ENCODE data around the gene ANKRD7. TPM values are rescaled to one million over a fixed set of nuclear protein-coding genes. Genes with fewer than 3 reads are reported as not detected.

Gene ANKRD7
- total and polyA plus RNA-seq, 4 donors: 0.03 to 1.6 (median 0.55) TPM; not detected in 1

DNA sequence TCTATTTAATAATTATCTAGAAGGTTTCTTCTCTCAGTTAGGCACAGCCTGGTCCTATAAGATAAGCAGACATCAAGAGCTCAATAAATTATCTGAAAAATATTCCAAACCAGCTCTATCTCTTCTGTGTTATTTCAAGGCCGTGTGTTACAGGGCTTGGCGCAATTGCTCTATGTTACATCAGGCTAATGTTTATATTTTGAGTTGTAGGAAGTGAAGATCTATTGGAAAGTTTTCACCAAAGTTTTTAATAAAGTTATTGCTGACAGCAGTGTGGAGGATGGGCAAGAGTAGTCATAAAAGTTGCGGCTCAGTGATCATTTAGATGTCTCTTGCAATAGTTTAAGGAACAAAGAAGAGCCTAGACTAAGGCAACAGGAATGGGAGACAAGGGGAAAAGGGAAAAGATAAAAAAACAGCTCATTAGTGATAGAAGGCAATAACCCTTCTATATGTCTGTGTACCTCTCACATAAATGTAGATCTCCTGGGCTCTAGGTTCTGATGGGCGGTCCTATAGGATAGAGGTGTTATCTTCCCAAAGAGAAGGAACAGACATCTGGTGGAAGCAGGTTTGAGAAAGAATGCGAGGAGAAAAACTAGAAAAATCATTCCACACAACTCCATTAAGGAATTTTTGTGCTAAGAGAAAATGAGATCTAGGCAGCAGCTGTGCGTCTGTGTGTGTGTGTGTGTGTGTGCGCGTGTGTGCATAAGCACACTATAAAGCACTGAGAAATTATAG, 5.9 kb upstream of the ANKRD7 start:
- H3K9me3 ChIP-seq (ENCODE audit: control insufficient read depth in 4 of 4, insufficient read depth in 3 of 4, low read length in 3 of 4): no peaks in the 10 kb centered on the region
- no peak overlapping the region for H3K4me3 ChIP-seq
- no peak overlapping the region for H3K27ac ChIP-seq (ENCODE audit: low read depth in 1 of 2, low read length in 1 of 2)
- H3K36me3 ChIP-seq (ENCODE audit: control insufficient read depth in 4 of 4, insufficient read depth in 4 of 4, low read length in 4 of 4): no peaks in the 10 kb centered on the region
- no peaks in the 10 kb centered on the region for H3K27me3 ChIP-seq (ENCODE audit: control insufficient read depth in 3 of 3, insufficient read depth in 3 of 3, low read length in 2 of 3)
- TF ChIP-seq, protein P1, sequence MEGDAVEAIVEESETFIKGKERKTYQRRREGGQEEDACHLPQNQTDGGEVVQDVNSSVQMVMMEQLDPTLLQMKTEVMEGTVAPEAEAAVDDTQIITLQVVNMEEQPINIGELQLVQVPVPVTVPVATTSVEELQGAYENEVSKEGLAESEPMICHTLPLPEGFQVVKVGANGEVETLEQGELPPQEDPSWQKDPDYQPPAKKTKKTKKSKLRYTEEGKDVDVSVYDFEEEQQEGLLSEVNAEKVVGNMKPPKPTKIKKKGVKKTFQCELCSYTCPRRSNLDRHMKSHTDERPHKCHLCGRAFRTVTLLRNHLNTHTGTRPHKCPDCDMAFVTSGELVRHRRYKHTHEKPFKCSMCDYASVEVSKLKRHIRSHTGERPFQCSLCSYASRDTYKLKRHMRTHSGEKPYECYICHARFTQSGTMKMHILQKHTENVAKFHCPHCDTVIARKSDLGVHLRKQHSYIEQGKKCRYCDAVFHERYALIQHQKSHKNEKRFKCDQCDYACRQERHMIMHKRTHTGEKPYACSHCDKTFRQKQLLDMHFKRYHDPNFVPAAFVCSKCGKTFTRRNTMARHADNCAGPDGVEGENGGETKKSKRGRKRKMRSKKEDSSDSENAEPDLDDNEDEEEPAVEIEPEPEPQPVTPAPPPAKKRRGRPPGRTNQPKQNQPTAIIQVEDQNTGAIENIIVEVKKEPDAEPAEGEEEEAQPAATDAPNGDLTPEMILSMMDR (IDR thresholded peaks at IDR 0.05; ENCODE audit: control extremely low read depth, extremely low read depth): no peak
- no peak for DNase-seq
- H3K9ac ChIP-seq (ENCODE audit: insufficient read depth in 1 of 2, low read length in 2 of 2): no peak overlapping the region
- no peak for ATAC-seq (ENCODE audit: insufficient read depth, low FRiP score)
- H3K4me1 ChIP-seq (ENCODE audit: control insufficient read depth in 5 of 5, insufficient read depth in 5 of 5, low read length in 5 of 5): peaks cover 0 to 4% (median 0%) of the 10 kb centered on the region in 5 donors
- whole genome bisulfite sequencing, 2 donors: 73 to 74% methylated on average over 8 of the region's 8 CpGs

- H3K4me3 ChIP-seq: no peak overlapping the region
- 89 to 91% methylated on average over 3 of the region's 3 CpGs for WGBS, 2 donors
- peaks cover 0 to under 1% (median 0%) of the 10 kb centered on the region in 5 donors for H3K4me1 ChIP-seq (ENCODE audit: control insufficient read depth in 5 of 5, insufficient read depth in 5 of 5, low read length in 5 of 5)
- ATAC-seq (ENCODE audit: insufficient read depth, low FRiP score): no peak
- no peaks in the 10 kb centered on the region for H3K9me3 ChIP-seq (ENCODE audit: control insufficient read depth in 4 of 4, insufficient read depth in 3 of 4, low read length in 3 of 4)
- no peak for DNase-seq
- no peak overlapping the region for H3K9ac ChIP-seq (ENCODE audit: insufficient read depth in 1 of 2, low read length in 2 of 2)
- H3K27me3 ChIP-seq (ENCODE audit: control insufficient read depth in 3 of 3, insufficient read depth in 3 of 3, low read length in 2 of 3): no peaks in the 10 kb centered on the region
- H3K27ac ChIP-seq (ENCODE audit: low read depth in 1 of 2, low read length in 1 of 2): no peak overlapping the region
- no peaks in the 10 kb centered on the region for H3K36me3 ChIP-seq (ENCODE audit: control insufficient read depth in 4 of 4, insufficient read depth in 4 of 4, low read length in 4 of 4)
- TF ChIP-seq, protein P1 (IDR thresholded peaks at IDR 0.05; ENCODE audit: control extremely low read depth, extremely low read depth): no peak
Observed at GRCh38 chr7:118219157-118219512, 5.4 kb upstream of the ANKRD7 start.

DNA sequence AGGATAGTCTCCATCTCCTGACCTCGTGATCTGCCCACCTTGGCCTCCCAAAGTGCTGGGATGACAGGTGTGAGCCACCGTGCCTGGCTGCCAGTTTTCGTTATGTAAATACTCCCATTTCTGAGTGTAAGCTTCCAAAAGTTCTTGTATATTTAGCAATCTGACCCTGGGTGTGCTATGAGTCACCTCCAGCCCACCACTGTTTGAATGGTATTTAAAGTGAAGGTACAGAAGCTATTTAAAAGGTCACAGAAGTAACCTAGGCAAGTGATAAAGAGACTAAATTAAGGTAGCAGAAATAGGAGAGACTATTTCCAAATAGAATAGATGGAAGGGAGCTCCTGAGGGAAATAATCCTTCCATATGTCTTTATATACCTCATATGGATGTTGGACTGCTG, 3.9 kb upstream of the ANKRD7 start:
- DNase-seq (no peak), ATAC-seq (ENCODE audit: insufficient read depth, low FRiP score) (no peak)
- TF ChIP-seq, protein P1 (IDR thresholded peaks at IDR 0.05; ENCODE audit: control extremely low read depth, extremely low read depth): no peak
- Histone ChIP-seq H3K9me3 (ENCODE audit: control insufficient read depth in 4 of 4, insufficient read depth in 3 of 4, low read length in 3 of 4) (no peaks in the 10 kb centered on the region), H3K36me3 (ENCODE audit: control insufficient read depth in 4 of 4, insufficient read depth in 4 of 4, low read length in 4 of 4) (no peaks in the 10 kb centered on the region), H3K27ac (ENCODE audit: low read depth in 1 of 2, low read length in 1 of 2) (no peak overlapping the region), H3K4me1 (ENCODE audit: control insufficient read depth in 5 of 5, insufficient read depth in 5 of 5, low read length in 5 of 5) (no peaks in the 10 kb centered on the region), H3K27me3 (ENCODE audit: control insufficient read depth in 3 of 3, insufficient read depth in 3 of 3, low read length in 2 of 3) (no peaks in the 10 kb centered on the region), H3K9ac (ENCODE audit: insufficient read depth in 1 of 2, low read length in 2 of 2) (no peak overlapping the region), H3K4me3 (no peak overlapping the region)
- WGBS, 2 donors: 54 to 63% methylated on average over 3 of the region's 3 CpGs

- WGBS, 2 donors: 91 to 94% methylated on average over 1 of the region's 1 CpG
- TF ChIP-seq, protein P1 (IDR thresholded peaks at IDR 0.05; ENCODE audit: control extremely low read depth, extremely low read depth): no peak
- Histone ChIP-seq H3K4me1 (ENCODE audit: control insufficient read depth in 5 of 5, insufficient read depth in 5 of 5, low read length in 5 of 5) (no peaks in the 10 kb centered on the region), H3K27ac (ENCODE audit: low read depth in 1 of 2, low read length in 1 of 2) (no peak overlapping the region), H3K9me3 (ENCODE audit: control insufficient read depth in 4 of 4, insufficient read depth in 3 of 4, low read length in 3 of 4) (no peaks in the 10 kb centered on the region), H3K36me3 (ENCODE audit: control insufficient read depth in 4 of 4, insufficient read depth in 4 of 4, low read length in 4 of 4) (no peaks in the 10 kb centered on the region), H3K4me3 (no peak overlapping the region), H3K9ac (ENCODE audit: insufficient read depth in 1 of 2, low read length in 2 of 2) (no peak overlapping the region), H3K27me3 (ENCODE audit: control insufficient read depth in 3 of 3, insufficient read depth in 3 of 3, low read length in 2 of 3) (no peaks in the 10 kb centered on the region)
- ATAC-seq (ENCODE audit: insufficient read depth, low FRiP score) (no peak), DNase-seq (no peak)
Observed at GRCh38 chr7:118222591-118222990, 1.9 kb upstream of the ANKRD7 start.
